Mammary epithelial cell (primary cell): ENCODE results near the gene PRR3.

Experiments
- EZH2 ChIP-seq: IDR thresholded peaks from 2 replicates; pipeline ENCODE4 v1.6.1; 2012; ENCODE audit warnings: low read length, inconsistent platforms, borderline replicate concordance
- TF ChIP-seq, protein P1 (sequence below), 2 donors: IDR thresholded peaks in 1 of 2; conservative IDR thresholded peaks in 1 of 2; 2 replicates each; pipeline ENCODE4 v1.5.1; 2011 to 2012; ENCODE audit warnings: inconsistent platforms in 2 of 2, low read length in 2 of 2, mild to moderate bottlenecking in 2 of 2, control low read depth in 1 of 2, low read depth in 1 of 2; ENCODE audit not compliant: insufficient read depth in 1 of 2; ENCODE audit errors: extremely low read depth in 1 of 2

DNA sequence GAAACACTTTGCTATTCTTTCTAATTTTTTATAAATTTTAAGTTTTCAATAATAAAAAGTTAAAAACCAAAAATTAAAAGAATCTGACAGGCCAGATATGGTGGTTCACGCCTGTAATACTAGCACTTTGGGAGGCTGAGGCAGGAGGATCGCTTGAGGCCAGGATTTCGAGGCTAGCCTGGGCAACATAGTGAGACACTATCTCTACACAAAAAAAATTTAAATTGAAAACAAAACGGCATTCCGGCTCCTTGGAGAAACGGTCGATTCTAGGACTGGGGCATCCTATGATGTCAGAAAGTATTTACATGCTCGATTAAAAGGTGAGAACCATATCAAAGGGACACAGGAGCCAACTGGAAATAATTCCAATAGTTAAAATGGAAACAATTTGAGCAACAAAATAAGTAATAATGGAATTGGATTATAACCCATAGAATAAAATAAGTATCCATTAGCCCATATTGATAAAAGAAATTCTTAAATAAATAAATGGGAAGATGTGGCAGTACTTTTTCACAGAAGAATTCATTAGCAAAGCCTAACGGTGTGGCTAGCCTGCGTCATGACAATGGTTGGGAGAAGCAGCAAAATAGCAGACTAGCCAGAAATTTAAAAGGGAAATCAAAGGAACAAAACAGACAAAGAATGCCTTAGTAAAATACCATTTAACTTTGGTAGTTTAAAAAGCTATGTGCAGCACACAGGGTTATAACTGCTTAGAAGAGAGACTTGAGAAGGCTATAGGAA is 46.5 kb upstream of the PRR3 start:
- TF ChIP-seq, protein P1, sequence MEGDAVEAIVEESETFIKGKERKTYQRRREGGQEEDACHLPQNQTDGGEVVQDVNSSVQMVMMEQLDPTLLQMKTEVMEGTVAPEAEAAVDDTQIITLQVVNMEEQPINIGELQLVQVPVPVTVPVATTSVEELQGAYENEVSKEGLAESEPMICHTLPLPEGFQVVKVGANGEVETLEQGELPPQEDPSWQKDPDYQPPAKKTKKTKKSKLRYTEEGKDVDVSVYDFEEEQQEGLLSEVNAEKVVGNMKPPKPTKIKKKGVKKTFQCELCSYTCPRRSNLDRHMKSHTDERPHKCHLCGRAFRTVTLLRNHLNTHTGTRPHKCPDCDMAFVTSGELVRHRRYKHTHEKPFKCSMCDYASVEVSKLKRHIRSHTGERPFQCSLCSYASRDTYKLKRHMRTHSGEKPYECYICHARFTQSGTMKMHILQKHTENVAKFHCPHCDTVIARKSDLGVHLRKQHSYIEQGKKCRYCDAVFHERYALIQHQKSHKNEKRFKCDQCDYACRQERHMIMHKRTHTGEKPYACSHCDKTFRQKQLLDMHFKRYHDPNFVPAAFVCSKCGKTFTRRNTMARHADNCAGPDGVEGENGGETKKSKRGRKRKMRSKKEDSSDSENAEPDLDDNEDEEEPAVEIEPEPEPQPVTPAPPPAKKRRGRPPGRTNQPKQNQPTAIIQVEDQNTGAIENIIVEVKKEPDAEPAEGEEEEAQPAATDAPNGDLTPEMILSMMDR (conservative IDR thresholded peaks at IDR 0.05 in 1 of 2, IDR thresholded peaks at IDR 0.05 in 1 of 2; ENCODE audit: extremely low read depth in 1 of 2, insufficient read depth in 1 of 2, low read depth in 1 of 2, low read length in 2 of 2) = no peak
- no peak for TF ChIP-seq EZH2
